Measurements from ENCODE around the gene HCN2. TPM values are rescaled to one million over a fixed set of nuclear protein-coding genes. Genes with fewer than 3 reads are reported as not detected.

Gene HCN2
- total RNA-seq, 2 experiments from 2014 or later = 0.67 to 0.75 TPM

GRCh38 chr19:642767-643727, 53.4 kb downstream of the HCN2 start:
- no peak overlapping the region for H3K4me3 Mint-ChIP-seq
- CTCF ChIA-PET = no interaction called here
- ATAC-seq = no peak
- no peak for DNase-seq
- peaks cover 5% of the 10 kb centered on the region for H3K4me1 Mint-ChIP-seq
- no peaks in the 10 kb centered on the region for H3K9me3 Mint-ChIP-seq (ENCODE audit: low read depth)
- H3K27ac Mint-ChIP-seq = no peak overlapping the region
- H3K36me3 Mint-ChIP-seq = peaks cover 6% of the 10 kb centered on the region
- peaks cover 3% of the 10 kb centered on the region for H3K27me3 Mint-ChIP-seq

DNA sequence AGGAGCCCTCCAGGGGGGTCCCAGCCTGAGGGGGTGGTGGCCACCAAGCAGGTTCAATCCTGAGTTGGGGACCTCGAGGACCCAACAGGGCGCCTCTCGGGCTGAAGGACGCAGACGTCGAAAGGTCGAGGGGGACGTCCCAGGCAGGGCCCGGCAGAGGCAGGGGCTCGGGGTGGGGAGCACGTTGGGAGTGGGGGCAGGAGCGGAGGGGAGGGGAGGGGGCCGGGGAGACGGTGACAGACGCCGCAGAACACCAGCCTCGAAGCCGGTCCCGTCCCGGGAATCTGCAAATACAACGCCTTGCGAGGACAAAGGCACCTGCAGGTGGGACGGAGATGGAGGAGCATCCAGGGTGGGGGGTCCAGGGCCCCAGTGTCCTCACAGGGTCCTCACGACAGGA, 54.1 kb downstream of the HCN2 start:
- H3K36me3 Mint-ChIP-seq = peaks cover 8% of the 10 kb centered on the region
- no peak for DNase-seq
- peaks cover 5% of the 10 kb centered on the region for H3K4me1 Mint-ChIP-seq
- no peaks in the 10 kb centered on the region for H3K9me3 Mint-ChIP-seq (ENCODE audit: low read depth)
- peaks cover 3% of the 10 kb centered on the region for H3K27me3 Mint-ChIP-seq
- ATAC-seq = no peak
- CTCF ChIA-PET = no interaction called here
- H3K27ac Mint-ChIP-seq = no peak overlapping the region
- no peak overlapping the region for H3K4me3 Mint-ChIP-seq

- CTCF ChIA-PET = no interaction called here
- H3K27ac Mint-ChIP-seq = no peak overlapping the region
- H3K27me3 Mint-ChIP-seq = peaks cover 1% of the 10 kb centered on the region
- ATAC-seq (no peak), DNase-seq (no peak)
- peaks cover 9% of the 10 kb centered on the region for H3K36me3 Mint-ChIP-seq
- H3K4me3 Mint-ChIP-seq = no peak overlapping the region
- peaks cover 1% of the 10 kb centered on the region for H3K4me1 Mint-ChIP-seq
- no peaks in the 10 kb centered on the region for H3K9me3 Mint-ChIP-seq (ENCODE audit: low read depth)
Measured at GRCh38 chr19:644363-644762, 54.7 kb downstream of the HCN2 start.

GRCh38 chr19:644789-645188, 55.1 kb downstream of the HCN2 start:
- CTCF ChIA-PET = no interaction called here
- Mint-ChIP-seq H3K27ac (no peak overlapping the region), H3K9me3 (ENCODE audit: low read depth) (no peaks in the 10 kb centered on the region), H3K27me3 (no peaks in the 10 kb centered on the region), H3K4me1 (no peaks in the 10 kb centered on the region), H3K36me3 (peaks cover 9% of the 10 kb centered on the region), H3K4me3 (no peak overlapping the region)
- DNase-seq (no peak), ATAC-seq (no peak)

DNA sequence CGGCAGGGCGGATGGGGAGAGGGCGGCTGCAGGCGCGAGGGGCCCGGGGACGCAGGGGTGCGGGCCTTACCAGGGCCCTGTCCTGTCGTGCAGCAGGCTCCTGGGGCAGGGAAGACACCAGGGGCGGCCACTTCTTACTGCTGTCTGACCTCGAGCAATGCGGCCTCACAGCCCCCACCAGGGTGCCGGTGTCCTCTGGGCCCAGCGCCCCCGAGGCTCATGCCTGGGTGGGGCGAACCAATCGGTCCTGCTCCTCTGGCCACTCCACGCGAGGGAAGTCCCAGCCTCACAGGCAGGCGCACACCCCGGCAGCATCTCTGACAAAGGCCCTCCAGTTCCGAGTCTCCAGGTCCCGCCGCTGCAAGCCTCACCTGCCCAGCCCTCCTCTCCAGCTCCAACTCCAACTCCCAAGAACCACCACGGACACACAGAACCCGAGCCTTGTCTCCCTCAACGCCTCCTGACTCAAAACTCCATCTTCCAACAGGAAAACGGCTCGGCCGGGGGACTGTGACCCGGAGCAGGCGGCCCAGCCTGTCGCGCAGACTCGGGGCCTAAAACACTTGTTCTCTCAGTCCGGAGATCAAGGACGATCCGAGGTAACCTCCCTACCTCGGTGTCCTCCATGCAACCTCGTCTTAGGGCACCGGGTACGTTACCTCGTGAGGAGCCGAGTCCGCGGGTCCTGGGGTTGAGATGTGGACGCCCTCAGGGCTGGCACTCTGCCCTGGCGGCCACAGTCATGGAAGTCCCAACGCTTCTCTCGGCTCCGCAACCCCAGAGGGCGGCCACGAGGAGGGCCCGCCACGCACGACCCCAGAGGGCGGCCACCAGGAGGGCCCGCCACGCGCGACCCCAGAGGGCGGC, 56.5 kb downstream of the HCN2 start:
- H3K4me1 Mint-ChIP-seq = no peaks in the 10 kb centered on the region
- H3K9me3 Mint-ChIP-seq (ENCODE audit: low read depth) = no peaks in the 10 kb centered on the region
- H3K27ac Mint-ChIP-seq = no peak overlapping the region
- peaks cover 9% of the 10 kb centered on the region for H3K36me3 Mint-ChIP-seq
- ATAC-seq (no peak), DNase-seq (no peak)
- no peak overlapping the region for H3K4me3 Mint-ChIP-seq
- H3K27me3 Mint-ChIP-seq = no peaks in the 10 kb centered on the region
- CTCF ChIA-PET = no interaction called here

DNA sequence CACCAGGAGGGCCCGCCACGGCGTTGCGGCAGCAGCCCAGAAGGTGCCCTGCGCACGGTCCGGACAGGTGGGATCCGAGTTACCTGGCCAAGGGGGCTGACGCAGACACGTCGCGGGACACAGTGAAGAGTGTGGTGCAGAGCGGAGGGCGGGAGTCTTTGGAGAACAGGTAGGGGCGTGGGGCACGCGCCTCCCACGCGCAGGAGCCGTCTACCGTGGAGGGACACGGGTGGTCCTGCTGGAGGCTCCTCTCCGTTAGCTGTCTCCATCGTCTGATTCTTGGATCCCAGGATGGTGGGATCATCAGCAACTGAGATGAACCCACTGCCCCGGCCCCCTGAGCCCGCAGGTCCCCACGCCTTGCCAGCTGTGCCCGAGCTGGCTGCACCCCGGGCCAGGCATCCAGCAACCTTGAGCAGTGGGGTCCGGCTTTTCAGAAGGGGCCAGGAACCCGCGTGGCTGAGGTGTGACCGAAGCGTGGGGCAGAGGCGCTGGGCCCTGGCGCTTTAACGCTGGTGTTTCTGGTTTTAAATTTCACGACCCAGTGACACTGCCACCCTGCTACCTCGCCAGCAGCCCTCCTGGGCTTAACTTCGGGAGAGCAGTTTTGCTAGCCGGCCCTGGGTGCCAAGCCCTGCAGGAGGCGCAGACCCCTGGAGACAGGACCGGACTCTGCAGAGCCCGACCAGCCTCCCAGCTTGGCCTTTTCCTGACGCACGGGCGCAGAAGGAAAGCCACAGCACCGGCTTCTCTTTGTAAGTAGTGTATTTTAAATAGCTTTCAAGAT, 57.3 kb downstream of the HCN2 start:
- H3K4me3 Mint-ChIP-seq = no peak overlapping the region
- ATAC-seq = no peak
- CTCF ChIA-PET = no interaction called here

DNA sequence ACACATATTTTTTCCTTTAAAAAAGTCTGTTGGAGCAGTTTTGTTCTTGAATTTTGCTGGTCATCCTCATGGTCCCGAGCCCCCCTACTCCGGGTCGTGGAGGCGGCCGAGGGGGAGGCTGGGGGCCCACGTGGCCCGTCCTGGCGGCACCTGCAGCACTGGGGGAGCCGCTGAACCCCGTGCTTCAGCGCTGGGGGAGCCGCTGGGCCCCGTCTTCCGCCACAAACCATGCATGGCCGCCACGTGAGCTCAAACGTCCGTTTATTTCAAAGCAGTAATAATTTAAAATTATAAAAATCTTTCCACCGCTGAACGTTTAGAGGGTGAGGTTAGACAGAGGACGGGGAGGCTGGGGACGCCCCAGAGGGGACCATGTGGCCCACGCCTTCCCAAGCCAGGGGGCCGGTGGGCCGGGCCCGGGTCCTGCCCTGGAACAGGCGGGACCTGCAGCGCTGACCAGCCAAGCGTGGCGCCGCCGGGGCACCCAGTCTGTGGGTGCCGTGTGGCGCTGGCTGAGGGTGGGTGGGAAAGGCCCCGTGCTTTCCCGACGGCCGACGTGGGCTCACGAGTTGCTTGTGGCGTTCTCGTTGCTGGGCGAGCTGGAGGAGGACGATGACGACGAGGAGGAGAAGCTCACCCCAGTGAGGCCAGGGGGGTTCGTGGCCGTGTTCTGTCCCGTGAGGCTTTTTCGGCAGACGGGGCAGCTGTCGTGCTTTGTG, 58.0 kb downstream of the HCN2 start:
- Mint-ChIP-seq H3K4me1 (no peaks in the 10 kb centered on the region), H3K27me3 (no peaks in the 10 kb centered on the region), H3K27ac (no peak overlapping the region), H3K9me3 (ENCODE audit: low read depth) (no peaks in the 10 kb centered on the region), H3K4me3 (no peak overlapping the region), H3K36me3 (peaks cover 9% of the 10 kb centered on the region)
- DNase-seq = no peak
- no peak for ATAC-seq
- CTCF ChIA-PET = no interaction called here

More for the DNA sequence above, 57.3 kb downstream of the HCN2 start:
- H3K4me1 Mint-ChIP-seq = no peaks in the 10 kb centered on the region
- no peak overlapping the region for H3K27ac Mint-ChIP-seq
- no peaks in the 10 kb centered on the region for H3K9me3 Mint-ChIP-seq (ENCODE audit: low read depth)
- no peaks in the 10 kb centered on the region for H3K27me3 Mint-ChIP-seq
- no peak for DNase-seq
- H3K36me3 Mint-ChIP-seq = peaks cover 9% of the 10 kb centered on the region

DNA sequence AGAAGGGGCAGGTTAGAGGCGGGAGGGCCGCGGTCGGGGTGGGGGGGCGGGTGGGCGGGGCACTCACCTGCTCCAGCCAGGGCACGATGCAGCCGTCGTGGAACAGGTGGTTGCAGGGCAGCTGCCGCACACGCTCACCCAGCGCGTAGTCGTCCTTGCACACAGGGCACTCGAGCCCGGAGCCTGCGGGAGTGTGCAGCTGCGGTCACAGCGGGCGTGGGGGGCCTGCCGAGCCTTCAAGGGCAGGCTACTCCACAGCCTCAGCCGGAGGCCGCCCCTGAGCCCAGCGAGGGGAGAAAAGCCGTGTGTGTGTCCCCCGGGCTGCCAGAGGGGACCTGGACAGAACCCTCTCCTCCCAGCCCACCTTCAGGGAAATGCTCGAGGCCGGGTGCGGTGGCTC, 58.6 kb downstream of the HCN2 start:
- CTCF ChIA-PET = no interaction called here
- ATAC-seq = no peak
- Mint-ChIP-seq H3K27ac (no peak overlapping the region), H3K4me3 (no peak overlapping the region), H3K27me3 (no peaks in the 10 kb centered on the region), H3K36me3 (peaks cover 11% of the 10 kb centered on the region), H3K9me3 (ENCODE audit: low read depth) (no peaks in the 10 kb centered on the region), H3K4me1 (no peaks in the 10 kb centered on the region)
- DNase-seq = no peak

GRCh38 chr19:648904-649801, 59.5 kb downstream of the HCN2 start:
- Mint-ChIP-seq H3K4me3 (no peak overlapping the region), H3K36me3 (peaks cover 14% of the 10 kb centered on the region), H3K4me1 (no peaks in the 10 kb centered on the region), H3K27me3 (no peaks in the 10 kb centered on the region), H3K9me3 (ENCODE audit: low read depth) (no peaks in the 10 kb centered on the region), H3K27ac (no peak overlapping the region)
- DNase-seq = no peak
- no peak for ATAC-seq
- CTCF ChIA-PET = no interaction called here

GRCh38 chr19:650121-650520, 60.4 kb downstream of the HCN2 start:
- Mint-ChIP-seq H3K9me3 (ENCODE audit: low read depth) (no peaks in the 10 kb centered on the region), H3K4me3 (no peak overlapping the region), H3K27ac (no peak overlapping the region), H3K27me3 (no peaks in the 10 kb centered on the region), H3K4me1 (no peaks in the 10 kb centered on the region), H3K36me3 (peaks cover 16% of the 10 kb centered on the region)
- no peak for DNase-seq
- CTCF ChIA-PET = no interaction called here
- no peak for ATAC-seq

GRCh38 chr19:651114-651818, 61.6 kb downstream of the HCN2 start:
- CTCF ChIA-PET = no interaction called here
- ATAC-seq (no peak), DNase-seq (no peak)
- no peak overlapping the region for H3K4me3 Mint-ChIP-seq
- H3K27ac Mint-ChIP-seq = no peak overlapping the region
- H3K9me3 Mint-ChIP-seq (ENCODE audit: low read depth) = no peaks in the 10 kb centered on the region
- peaks cover 7% of the 10 kb centered on the region for H3K4me1 Mint-ChIP-seq
- H3K27me3 Mint-ChIP-seq = no peaks in the 10 kb centered on the region
- peaks cover 16% of the 10 kb centered on the region for H3K36me3 Mint-ChIP-seq

- Mint-ChIP-seq H3K4me1 (peaks cover 8% of the 10 kb centered on the region), H3K4me3 (no peak overlapping the region), H3K27me3 (no peaks in the 10 kb centered on the region), H3K36me3 (peaks cover 12% of the 10 kb centered on the region), H3K27ac (no peak overlapping the region), H3K9me3 (ENCODE audit: low read depth) (no peaks in the 10 kb centered on the region)
- CTCF ChIA-PET = no interaction called here
- ATAC-seq (no peak), DNase-seq (no peak)
Measured at GRCh38 chr19:651991-652390, 62.3 kb downstream of the HCN2 start.

Data from activated CD8-positive, alpha-beta memory T cell treated with anti-CD3 and anti-CD28 coated beads, Interleukin-2, amount 10 ng/mL, durations not matched to agents 7 days and 5 days (primary cell).